ENCODE measurements around the gene GNAO1. TPM values are rescaled to one million over a fixed set of nuclear protein-coding genes. Genes with fewer than 3 reads are reported as not detected.

GNAO1 gene
- total and polyA plus RNA-seq, 2 of the 13 experiments (the other 11 are each of a cell fraction or from before 2014, with no cell fraction given) = not detected

- no TSS peak for BruUV-seq (replicated peaks)
- Histone ChIP-seq H3K9ac (ENCODE audit: insufficient read depth, low read depth, low read length) (no peak overlapping the region), H3K27me3 (ENCODE audit: control insufficient read depth in 1 of 2, insufficient read depth in 2 of 2, low read length in 2 of 2) (peaks cover 0 to 2% of the 10 kb centered on the region in 2 experiments; a peak in 1 of 5 replicates), H4K20me1 (ENCODE audit: insufficient read depth, low read length) (no peaks in the 10 kb centered on the region), H2AFZ (ENCODE audit: low read length) (no peak overlapping the region), H3K36me3 (replicated peaks in 1 of 2; ENCODE audit: control insufficient read depth in 1 of 2, insufficient read depth in 2 of 2, low read length in 2 of 2) (no peaks in the 10 kb centered on the region), H3K4me3 (replicated peaks in 1 of 3; ENCODE audit: insufficient read depth in 1 of 3, low read depth in 2 of 3, low read length in 3 of 3) (no peak overlapping the region), H3K9me3 (ENCODE audit: low read length) (no peaks in the 10 kb centered on the region), H3K79me2 (ENCODE audit: insufficient read depth, low read length) (no peaks in the 10 kb centered on the region), H3K4me1 (ENCODE audit: insufficient read depth, low read length) (no peaks in the 10 kb centered on the region), H3K27ac (ENCODE audit: extremely low read length, insufficient read depth, low read length) (no peak overlapping the region), H3K4me2 (ENCODE audit: low read depth, low read length) (no peak overlapping the region)
- POLR2A ChIA-PET = no interaction called here
- no peak for TF ChIP-seq PAF1 (CRISPR knock-in tag; IDR thresholded peaks at IDR 0.05)
- TF ChIP-seq, protein P1, sequence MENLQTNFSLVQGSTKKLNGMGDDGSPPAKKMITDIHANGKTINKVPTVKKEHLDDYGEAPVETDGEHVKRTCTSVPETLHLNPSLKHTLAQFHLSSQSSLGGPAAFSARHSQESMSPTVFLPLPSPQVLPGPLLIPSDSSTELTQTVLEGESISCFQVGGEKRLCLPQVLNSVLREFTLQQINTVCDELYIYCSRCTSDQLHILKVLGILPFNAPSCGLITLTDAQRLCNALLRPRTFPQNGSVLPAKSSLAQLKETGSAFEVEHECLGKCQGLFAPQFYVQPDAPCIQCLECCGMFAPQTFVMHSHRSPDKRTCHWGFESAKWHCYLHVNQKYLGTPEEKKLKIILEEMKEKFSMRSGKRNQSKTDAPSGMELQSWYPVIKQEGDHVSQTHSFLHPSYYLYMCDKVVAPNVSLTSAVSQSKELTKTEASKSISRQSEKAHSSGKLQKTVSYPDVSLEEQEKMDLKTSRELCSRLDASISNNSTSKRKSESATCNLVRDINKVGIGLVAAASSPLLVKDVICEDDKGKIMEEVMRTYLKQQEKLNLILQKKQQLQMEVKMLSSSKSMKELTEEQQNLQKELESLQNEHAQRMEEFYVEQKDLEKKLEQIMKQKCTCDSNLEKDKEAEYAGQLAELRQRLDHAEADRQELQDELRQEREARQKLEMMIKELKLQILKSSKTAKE (CRISPR knock-in tag; IDR thresholded peaks at IDR 0.05; ENCODE audit: borderline replicate concordance) = no peak
- TF ChIP-seq ZNF224 (CRISPR knock-in tag; IDR thresholded peaks at IDR 0.05) = no peak
- TF ChIP-seq NFKBIZ (CRISPR knock-in tag; IDR thresholded peaks at IDR 0.05) = no peak
- TF ChIP-seq NCOA2 (CRISPR knock-in tag; IDR thresholded peaks at IDR 0.05) = no peak
- TF ChIP-seq, protein P2, sequence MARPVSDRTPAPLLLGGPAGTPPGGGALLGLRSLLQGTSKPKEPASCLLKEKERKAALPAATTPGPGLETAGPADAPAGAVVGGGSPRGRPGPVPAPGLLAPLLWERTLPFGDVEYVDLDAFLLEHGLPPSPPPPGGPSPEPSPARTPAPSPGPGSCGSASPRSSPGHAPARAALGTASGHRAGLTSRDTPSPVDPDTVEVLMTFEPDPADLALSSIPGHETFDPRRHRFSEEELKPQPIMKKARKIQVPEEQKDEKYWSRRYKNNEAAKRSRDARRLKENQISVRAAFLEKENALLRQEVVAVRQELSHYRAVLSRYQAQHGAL (CRISPR knock-in tag; IDR thresholded peaks at IDR 0.05; ENCODE audit: not compliant biosample characterization) = no peak
- TF ChIP-seq KDM6A (CRISPR knock-in tag; IDR thresholded peaks at IDR 0.05; ENCODE audit: low read depth) = no peak
- no peak for TF ChIP-seq FOXK2 (IDR thresholded peaks at IDR 0.05)
- TF ChIP-seq KLF9 (CRISPR knock-in tag; IDR thresholded peaks at IDR 0.05; ENCODE audit: low read depth) = no peak
- no peak for TF ChIP-seq HOXA9 (CRISPR knock-in tag; IDR thresholded peaks at IDR 0.05; ENCODE audit: borderline replicate concordance)
- TF ChIP-seq HNRNPH1 (optimal IDR thresholded peaks at IDR 0.05; ENCODE audit: low read depth, low read length) = no peak
- no peak for TF ChIP-seq ZNF510 (CRISPR knock-in tag; IDR thresholded peaks at IDR 0.05; ENCODE audit: low read depth)
- TF ChIP-seq ZNF572 (CRISPR knock-in tag; IDR thresholded peaks at IDR 0.05) = no peak
- no peak for TF ChIP-seq CSRNP2 (CRISPR knock-in tag; conservative IDR thresholded peaks at IDR 0.05; ENCODE audit: low read depth)
- TF ChIP-seq, protein P3, sequence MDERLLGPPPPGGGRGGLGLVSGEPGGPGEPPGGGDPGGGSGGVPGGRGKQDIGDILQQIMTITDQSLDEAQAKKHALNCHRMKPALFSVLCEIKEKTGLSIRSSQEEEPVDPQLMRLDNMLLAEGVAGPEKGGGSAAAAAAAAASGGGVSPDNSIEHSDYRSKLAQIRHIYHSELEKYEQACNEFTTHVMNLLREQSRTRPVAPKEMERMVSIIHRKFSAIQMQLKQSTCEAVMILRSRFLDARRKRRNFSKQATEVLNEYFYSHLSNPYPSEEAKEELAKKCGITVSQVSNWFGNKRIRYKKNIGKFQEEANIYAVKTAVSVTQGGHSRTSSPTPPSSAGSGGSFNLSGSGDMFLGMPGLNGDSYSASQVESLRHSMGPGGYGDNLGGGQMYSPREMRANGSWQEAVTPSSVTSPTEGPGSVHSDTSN (CRISPR knock-in tag; IDR thresholded peaks at IDR 0.05) = no peak
- CTCF ChIA-PET (ENCODE audit: low intra/inter-chr PET ratio, low total read pairs) = no interaction called here
- no peak for FAIRE-seq
- intact Hi-C loops (cut with micrococcal nuclease; ENCODE audit: unreplicated experiment) (no loop called here), in situ Hi-C loops (cut with HindIII; ENCODE audit: extremely low pct_ligation_motif_present, low pct_unique_long_range_greater_than_20kb) (no loop called here)
- no peak for DNase-seq (ENCODE audit: low spot score)
- no peak for ATAC-seq
Observed at GRCh38 chr16:56164636-56165035, 26.7 kb upstream of the GNAO1 start.

Measured in HepG2 (cell line).